UCSD-AML1 (cell line): ENCODE results near the gene GRP.
"Not testable (repeated sequence)": the region's sequence is repeated elsewhere in the genome, so short reads cannot be mapped to it uniquely, and the experiment has no call there.

Source experiments
- DNase-seq: peaks from one replicate; lab custom pipeline; 2025; ENCODE audit not compliant: unreplicated experiment; lab: John Stamatoyannopoulos, UW

The GRP gene

DNA sequence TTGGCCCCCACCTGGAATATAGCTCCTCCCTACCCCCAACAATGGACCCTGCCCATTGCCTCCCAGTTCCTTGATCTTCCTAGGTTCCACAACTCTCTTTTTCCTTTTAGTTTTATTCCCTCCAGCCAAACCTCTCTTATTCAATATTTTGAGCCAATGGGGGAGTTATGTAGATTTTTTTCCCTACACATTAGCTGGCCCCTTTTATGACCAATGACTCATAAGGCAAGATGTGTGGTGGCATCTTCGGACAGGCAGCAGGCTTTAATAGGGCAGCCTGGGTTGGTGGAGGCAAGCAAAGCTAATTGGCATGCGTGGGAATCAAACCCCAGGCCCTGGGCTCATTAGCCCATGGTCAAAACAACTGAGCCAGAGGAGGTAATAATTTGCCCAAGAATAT, 9.2 kb downstream of the GRP start:
- no peak for DNase-seq

DNA sequence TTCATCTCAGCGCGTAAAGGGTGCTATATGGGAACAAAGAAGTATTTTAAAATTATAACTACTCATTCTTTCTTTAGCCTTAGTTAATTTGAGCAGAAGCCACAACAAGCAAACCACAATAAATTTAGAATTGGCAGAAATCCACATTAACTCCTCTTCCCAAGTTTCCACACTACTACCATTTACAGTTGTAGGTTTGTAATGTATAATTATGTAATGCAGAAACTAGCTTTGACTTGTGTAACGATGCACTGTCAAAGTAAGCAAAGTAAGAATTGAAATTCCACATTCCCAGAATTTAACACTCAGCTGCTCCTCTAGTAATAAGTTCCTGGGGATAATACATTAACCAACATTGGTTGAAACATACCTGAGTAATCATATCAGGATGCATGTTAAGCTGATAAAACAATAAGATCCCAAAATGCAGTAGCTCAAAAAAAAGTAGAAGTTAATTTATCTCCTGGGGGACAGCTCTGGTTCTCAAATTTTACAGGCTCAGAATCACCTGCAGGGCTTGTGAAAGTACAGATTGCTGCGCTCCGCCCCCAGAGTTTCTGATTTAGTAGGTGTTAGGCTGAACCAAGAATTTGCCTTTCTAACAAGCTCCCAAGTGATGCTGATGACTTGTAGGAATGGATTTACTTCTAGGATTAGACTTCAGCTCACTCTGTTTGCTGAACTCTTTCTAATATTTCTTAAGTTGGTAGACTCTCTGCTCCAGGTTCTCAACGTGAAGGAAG, 9.9 kb downstream of the GRP start:
- DNase-seq = no peak

- DNase-seq = no peak
These were observed 11.2 kb downstream of the GRP start for GRCh38 chr18:59231114-59231513.

GRCh38 chr18:59231877-59232276, 11.9 kb downstream of the GRP start:
- DNase-seq = no peak

- DNase-seq = no peak
These were observed 12.5 kb downstream of the GRP start for GRCh38 chr18:59232309-59233016.

DNA sequence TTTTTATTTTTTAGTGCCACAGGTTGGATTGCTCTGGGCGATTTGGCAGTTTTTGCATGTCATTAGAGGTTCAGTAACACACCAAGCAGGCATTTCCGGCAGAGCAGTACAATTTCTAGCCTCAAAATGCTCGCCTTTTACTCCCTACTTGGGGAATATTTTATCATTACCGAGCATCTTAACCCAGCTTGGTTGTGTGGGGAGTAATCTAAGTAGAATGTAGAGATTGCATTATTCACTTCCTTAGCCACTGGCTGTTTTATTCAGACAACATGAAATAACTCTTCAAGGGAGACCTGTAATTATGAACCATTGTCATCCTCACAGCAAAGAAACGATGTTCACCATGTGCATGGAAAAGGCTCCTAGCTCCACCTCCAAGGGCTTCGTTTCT, 13.1 kb downstream of the GRP start:
- no peak for DNase-seq

DNA sequence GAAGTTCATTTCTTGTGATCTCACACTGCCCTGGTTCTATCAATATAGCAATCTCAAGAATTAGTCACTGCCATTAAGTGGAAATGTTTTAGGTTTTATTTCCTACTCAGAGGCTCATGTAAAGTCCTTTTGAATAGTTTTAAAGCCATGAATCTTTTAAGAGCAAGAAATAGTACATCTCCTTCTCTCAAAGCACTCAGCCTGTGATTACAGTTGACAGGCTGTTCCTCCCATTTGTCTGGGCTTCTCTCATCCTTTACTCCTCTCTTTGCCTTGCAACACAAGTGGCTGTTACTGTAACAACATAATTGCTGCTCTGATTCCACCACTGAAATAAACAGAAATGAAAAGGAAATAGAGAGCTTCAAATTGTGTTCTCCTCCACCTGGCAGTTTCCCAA, 18.4 kb downstream of the GRP start:
- DNase-seq = no peak

GRCh38 chr18:59239642-59240041, 19.7 kb downstream of the GRP start:
- DNase-seq = no peak

- DNase-seq = no peak
These were observed 22.9 kb downstream of the GRP start for GRCh38 chr18:59242906-59243305.

DNA sequence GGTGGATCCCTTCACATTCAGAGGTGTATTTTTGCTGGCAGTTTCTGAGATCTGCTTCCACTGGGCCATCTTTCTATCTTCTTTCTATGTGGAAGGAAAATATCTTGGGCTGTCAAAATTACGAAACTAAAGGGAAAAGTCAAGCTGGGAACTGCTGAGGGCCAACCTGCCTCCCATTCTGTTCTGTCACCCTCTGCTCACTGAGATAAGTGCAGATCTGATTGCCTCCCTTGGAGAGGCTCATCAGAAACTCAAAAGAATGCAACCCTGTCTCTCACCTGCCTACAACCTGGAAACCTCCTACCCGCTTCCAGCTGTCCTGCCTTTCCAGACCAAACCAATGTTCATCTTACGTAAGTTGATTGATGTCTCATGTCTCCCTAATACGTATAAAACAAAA, 26.8 kb downstream of the GRP start:
- no peak for DNase-seq

GRCh38 chr18:59249199-59249774, 29.3 kb downstream of the GRP start:
- no peak for DNase-seq

DNA sequence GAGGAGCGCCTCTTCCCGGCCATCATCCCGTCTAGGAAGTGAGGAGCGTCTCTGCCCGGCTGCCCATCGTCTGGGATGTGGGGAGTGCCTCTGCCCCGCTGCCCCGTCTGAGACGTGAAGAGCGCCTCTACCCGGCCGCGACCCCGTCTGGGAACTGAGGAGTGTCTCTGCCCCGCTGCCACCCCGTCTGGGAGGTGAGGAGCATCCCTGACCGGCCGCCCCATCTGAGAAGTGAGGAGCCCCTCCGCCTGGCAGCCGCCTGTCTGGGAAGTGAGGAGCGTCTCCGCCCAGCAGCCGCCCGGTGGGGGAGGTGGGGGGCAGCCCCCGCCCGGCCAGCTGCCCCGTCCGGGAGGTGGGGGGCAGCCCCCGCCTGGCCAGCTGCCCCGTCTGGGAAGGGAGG, 35.5 kb downstream of the GRP start:
- not testable (repeated sequence) for DNase-seq

- not testable (repeated sequence) for DNase-seq
These were observed 41.9 kb downstream of the GRP start for GRCh38 chr18:59261842-59262241.

DNA sequence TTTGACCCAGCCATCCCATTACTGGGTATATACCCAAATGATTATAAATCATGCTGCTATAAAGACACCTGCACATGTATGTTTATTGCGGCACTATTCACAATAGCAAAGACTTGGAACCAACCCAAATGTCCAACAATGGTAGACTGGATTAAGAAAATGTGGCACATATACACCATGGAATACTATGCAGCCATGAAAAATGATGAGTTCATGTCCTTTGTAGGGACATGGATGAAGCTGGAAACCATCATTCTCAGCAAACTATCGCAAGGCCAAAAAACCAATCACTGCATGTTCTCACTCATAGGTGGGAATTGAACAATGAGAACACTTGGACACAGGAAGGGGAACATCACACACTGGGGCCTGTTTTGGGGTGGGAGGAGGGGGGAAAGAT, 42.3 kb downstream of the GRP start:
- DNase-seq = not testable (repeated sequence)

DNA sequence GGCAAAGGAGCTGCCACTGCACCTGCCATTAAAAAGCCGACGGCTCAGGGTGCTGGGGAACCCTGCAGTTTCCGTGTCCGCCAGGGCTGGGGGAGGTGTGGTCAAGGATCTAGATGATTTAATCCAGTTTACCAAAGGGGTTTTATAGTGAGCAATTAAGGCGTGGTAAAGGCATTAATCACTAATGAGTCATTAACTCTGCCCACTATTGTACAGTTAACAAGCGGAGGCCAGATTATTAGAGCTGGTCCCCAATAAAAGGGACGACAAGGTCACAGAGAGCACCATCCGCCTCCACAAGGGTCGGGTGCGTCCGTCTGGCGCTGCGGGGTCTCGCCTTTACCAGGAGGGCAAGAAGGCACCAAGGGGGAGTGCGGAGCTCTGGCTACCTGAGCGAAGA, 43.7 kb downstream of the GRP start:
- no peak for DNase-seq

DNA sequence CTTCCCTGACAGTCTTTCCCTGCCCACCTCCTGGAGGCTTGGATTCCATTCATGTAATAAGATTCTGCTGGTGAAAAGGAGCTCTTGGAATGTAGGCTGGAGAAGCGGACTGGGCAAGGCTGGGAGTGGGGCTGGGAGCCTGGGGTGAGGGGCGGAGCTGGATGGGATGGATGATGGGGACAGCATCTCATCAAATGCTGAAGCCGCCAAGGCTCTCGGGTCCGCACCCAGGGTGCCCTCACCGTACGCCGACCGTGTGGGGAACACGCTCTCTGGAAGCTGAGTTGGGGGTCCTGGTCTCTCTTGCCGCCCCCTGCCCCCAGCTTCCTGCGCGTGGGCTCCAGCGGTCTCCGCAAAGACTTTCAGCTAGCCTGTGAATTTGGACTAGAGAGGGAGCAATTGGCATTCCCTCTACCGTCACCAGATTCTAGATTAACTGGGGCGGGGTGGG, 44.2 kb downstream of the GRP start:
- no peak for DNase-seq

- no peak for DNase-seq
These were observed 44.8 kb downstream of the GRP start for GRCh38 chr18:59264651-59265245.

DNA sequence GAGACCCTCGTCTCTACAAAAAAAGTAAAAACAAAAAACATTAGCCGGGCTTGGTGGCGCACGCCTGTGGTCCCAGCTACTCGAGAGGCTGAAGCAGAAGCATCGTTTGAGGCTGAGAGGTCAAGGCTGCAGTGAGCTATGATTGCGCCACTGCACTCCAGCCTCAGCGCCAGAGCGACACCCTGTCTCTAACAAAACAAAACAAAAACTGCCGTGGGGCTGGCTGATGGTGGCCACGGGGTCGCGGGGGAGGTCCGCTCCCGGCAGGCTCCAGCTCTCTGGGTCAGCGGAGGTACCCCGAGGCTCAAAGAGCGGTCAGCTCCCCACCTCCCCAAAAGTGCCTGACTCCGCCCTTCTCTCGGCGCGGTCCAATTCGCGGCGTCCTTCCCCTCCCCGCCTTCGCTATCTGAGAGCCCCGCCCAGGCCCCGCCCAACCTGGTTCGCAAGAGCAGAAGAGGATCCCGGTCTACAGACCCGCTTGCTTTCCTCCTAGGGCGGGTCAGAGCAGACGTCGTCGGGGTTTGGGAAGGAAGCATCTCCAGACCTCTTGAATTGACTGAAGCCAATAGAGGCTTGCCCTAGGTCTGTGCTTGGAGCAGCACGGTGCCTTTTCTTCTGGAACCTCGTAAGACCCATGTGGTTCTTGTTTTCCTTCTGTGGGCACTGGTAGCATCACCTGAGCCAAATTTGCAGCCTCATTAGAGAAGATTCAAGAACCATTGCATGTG, 45.5 kb downstream of the GRP start:
- DNase-seq = no peak

DNA sequence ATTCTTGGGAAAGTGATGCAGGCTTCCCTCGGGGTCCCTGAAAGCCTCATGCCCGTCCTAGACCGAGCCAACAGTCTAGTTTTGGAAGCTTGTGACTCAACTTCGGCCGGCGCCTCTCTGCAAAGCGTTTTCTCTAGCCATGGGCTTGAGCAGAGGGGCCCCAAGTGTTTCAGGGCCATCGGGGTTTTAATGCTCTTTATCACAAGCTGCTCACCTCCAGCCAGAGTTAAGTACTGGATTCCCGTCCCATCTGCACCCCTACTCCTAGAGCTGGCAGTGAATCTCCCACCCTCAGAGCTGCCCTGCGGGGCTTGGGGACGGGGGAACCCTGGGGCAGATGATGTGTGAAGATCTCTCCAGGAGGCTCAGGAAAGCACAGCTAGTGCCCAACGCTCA, 46.0 kb downstream of the GRP start:
- no peak for DNase-seq

DNA sequence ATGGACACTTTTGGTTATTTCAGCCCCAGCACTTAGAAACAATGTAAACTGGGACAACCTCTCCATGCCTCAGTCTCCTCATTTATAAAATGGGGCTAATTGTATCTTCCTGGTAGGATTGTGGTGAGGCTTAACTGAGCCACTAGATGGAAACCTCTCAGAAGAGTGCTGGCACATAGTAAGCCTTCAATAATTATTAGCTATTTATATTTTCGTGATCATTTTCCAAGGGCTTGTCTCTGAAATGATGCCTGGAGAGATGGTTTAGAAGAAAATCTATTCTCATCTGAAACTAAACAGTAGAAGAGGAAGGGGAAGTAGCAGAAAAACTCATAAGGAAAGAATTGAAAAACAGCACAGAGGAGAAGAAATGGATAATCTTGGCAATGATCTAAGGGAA, 46.5 kb downstream of the GRP start:
- DNase-seq = no peak

GRCh38 chr18:59266886-59267502, 47.0 kb downstream of the GRP start:
- no peak for DNase-seq
